HepG2 (cell line): ENCODE results near the gene CARD16. TPM values are rescaled to one million over a fixed set of nuclear protein-coding genes. Genes with fewer than 3 reads are reported as not detected.

Experiments used
- ATF7 ChIP-seq, 2 experiments: fragments of 450-650 bp in 1 of 2; sonication (generic) in 1 of 2; formaldehyde crosslinking in 1 of 2; IDR thresholded peaks; 2 replicates each; pipeline versions ENCODE4 v1.4.0 to v1.6.1; 2016 to 2020; ENCODE audit warnings: antibody characterized with exemption in 1 of 2, mild to moderate bottlenecking in 1 of 2, missing genetic modification reagents in 1 of 2
- CENPX ChIP-seq: sonication (generic); formaldehyde crosslinking; IDR thresholded peaks from 2 replicates; pipeline ENCODE4 v1.9.0; 2021; ENCODE audit warnings: mild to moderate bottlenecking, missing genetic modification reagents, moderate library complexity
- JDP2 ChIP-seq: sonication (generic); formaldehyde crosslinking; IDR thresholded peaks from 2 replicates; pipeline ENCODE4 v1.8.1; 2022; ENCODE audit warnings: missing genetic modification reagents, borderline replicate concordance
- KAT7 ChIP-seq: IDR thresholded peaks from 2 replicates; pipeline ENCODE4 v1.6.1; 2018; ENCODE audit warnings: borderline replicate concordance, missing compliant biosample characterization
- KLF9 ChIP-seq: IDR thresholded peaks from 2 replicates; pipeline ENCODE4 v1.6.1; 2016; ENCODE audit warnings: low read depth
- MLXIP ChIP-seq: sonication (generic); formaldehyde crosslinking; IDR thresholded peaks from 2 replicates; pipeline ENCODE4 v1.9.0; 2021; ENCODE audit warnings: missing genetic modification reagents, borderline replicate concordance
- SRY ChIP-seq: sonication (generic); formaldehyde crosslinking; IDR thresholded peaks from 2 replicates; pipeline ENCODE4 v1.8.0; 2022; ENCODE audit warnings: mild to moderate bottlenecking, missing genetic modification reagents
- TBX3 ChIP-seq: fragments of 450-650 bp; IDR thresholded peaks from 2 replicates; pipeline ENCODE4 v1.6.1; 2017; ENCODE audit warnings: antibody characterized with exemption, mild to moderate bottlenecking, inconsistent platforms, borderline replicate concordance
- U2AF2 ChIP-seq: fragments of 200-400 bp; formaldehyde crosslinking; IDR thresholded peaks from 2 replicates; pipeline ENCODE4 v1.6.1; 2017; ENCODE audit warnings: low read depth, mild to moderate bottlenecking, low read length
- ZFP36L1 ChIP-seq: sonication (generic); formaldehyde crosslinking; IDR thresholded peaks from 2 replicates; pipeline ENCODE4 v1.8.0; 2022; ENCODE audit warnings: mild to moderate bottlenecking, missing genetic modification reagents, moderate library complexity
- ZNF264 ChIP-seq: sonication (generic); formaldehyde crosslinking; IDR thresholded peaks from 2 replicates; pipeline ENCODE4 v1.4.0; 2020; ENCODE audit warnings: missing genetic modification reagents
- ZNF563 ChIP-seq: sonication (generic); formaldehyde crosslinking; IDR thresholded peaks from 2 replicates; pipeline ENCODE4 v1.8.0; 2022; ENCODE audit warnings: mild to moderate bottlenecking, moderate library complexity, missing genetic modification reagents
- ZNF580 ChIP-seq: IDR thresholded peaks from 2 replicates; pipeline ENCODE4 v1.6.1; 2016; ENCODE audit warnings: low read depth, borderline replicate concordance
- ZNF777 ChIP-seq: sonication (generic); formaldehyde crosslinking; IDR thresholded peaks from 2 replicates; pipeline ENCODE4 v1.4.0; 2020; ENCODE audit warnings: missing genetic modification reagents
- polyA plus RNA-seq, 8 experiments: library from polyadenylated mRNA; depleted of rRNA in 3 of 8; stranded (reverse) in 7 of 8; unstranded in 1 of 8; fragments of >200 nt; fragmentation: Illumina TruSeq in 4 of 8; extraction: Trizol in 4 of 8; gene quantifications; 2 replicates each; pipeline versions ENCODE4 v1.2.1 to v1.2.3, GENCODE V29; 2011 to 2016; ENCODE audit warnings: low read depth in 4 of 8, missing spikeins in 1 of 8, mixed read lengths in 1 of 8; ENCODE audit not compliant: insufficient read depth in 1 of 8
- total RNA-seq, 5 experiments: library from RNA; depleted of rRNA; stranded (reverse); fragments of >200 nt; fragmentation: Illumina TruSeq; extraction: Trizol; gene quantifications; 2 replicates each; pipeline ENCODE4 v1.2.3, GENCODE V29; 2016; ENCODE audit warnings: low read depth in 1 of 5
- TF ChIP-seq, protein P1 (sequence below): sonication (generic); formaldehyde crosslinking; IDR thresholded peaks from 2 replicates; pipeline ENCODE4 v1.4.0; 2020; ENCODE audit warnings: mild to moderate bottlenecking, missing genetic modification reagents, borderline replicate concordance
- TF ChIP-seq, protein P2 (sequence below): sonication (generic); formaldehyde crosslinking; conservative IDR thresholded peaks from 2 replicates; pipeline ENCODE4 v1.8.0; 2022; ENCODE audit warnings: missing genetic modification reagents
- TF ChIP-seq, protein P3 (sequence below): IDR thresholded peaks from 2 replicates; pipeline ENCODE4 v1.6.1; 2018; ENCODE audit warnings: missing genetic modification reagents, mild to moderate bottlenecking, missing compliant biosample characterization

The CARD16 gene
- total and polyA plus RNA-seq, 2 of the 13 experiments (the other 11 are each of a cell fraction or from before 2014, with no cell fraction given) = 0.34 TPM; not detected in 1

- TF ChIP-seq, protein P1, sequence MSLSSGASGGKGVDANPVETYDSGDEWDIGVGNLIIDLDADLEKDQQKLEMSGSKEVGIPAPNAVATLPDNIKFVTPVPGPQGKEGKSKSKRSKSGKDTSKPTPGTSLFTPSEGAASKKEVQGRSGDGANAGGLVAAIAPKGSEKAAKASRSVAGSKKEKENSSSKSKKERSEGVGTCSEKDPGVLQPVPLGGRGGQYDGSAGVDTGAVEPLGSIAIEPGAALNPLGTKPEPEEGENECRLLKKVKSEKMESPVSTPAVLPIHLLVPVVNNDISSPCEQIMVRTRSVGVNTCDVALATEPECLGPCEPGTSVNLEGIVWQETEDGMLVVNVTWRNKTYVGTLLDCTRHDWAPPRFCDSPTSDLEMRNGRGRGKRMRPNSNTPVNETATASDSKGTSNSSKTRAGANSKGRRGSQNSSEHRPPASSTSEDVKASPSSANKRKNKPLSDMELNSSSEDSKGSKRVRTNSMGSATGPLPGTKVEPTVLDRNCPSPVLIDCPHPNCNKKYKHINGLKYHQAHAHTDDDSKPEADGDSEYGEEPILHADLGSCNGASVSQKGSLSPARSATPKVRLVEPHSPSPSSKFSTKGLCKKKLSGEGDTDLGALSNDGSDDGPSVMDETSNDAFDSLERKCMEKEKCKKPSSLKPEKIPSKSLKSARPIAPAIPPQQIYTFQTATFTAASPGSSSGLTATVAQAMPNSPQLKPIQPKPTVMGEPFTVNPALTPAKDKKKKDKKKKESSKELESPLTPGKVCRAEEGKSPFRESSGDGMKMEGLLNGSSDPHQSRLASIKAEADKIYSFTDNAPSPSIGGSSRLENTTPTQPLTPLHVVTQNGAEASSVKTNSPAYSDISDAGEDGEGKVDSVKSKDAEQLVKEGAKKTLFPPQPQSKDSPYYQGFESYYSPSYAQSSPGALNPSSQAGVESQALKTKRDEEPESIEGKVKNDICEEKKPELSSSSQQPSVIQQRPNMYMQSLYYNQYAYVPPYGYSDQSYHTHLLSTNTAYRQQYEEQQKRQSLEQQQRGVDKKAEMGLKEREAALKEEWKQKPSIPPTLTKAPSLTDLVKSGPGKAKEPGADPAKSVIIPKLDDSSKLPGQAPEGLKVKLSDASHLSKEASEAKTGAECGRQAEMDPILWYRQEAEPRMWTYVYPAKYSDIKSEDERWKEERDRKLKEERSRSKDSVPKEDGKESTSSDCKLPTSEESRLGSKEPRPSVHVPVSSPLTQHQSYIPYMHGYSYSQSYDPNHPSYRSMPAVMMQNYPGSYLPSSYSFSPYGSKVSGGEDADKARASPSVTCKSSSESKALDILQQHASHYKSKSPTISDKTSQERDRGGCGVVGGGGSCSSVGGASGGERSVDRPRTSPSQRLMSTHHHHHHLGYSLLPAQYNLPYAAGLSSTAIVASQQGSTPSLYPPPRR (CRISPR knock-in tag) = peak; percentile 69; the same call in 1 of the 2 replicates
- TF ChIP-seq ZNF777 (CRISPR knock-in tag) = no peak
- peak; percentile 86 for TF ChIP-seq TBX3
- TF ChIP-seq ZFP36L1 (CRISPR knock-in tag) = no peak
- no peak for TF ChIP-seq CENPX (CRISPR knock-in tag)
- no peak for TF ChIP-seq ZNF264
- TF ChIP-seq ATF7 (IDR thresholded peaks at IDR 0.05) = no peak
- no peak for TF ChIP-seq ATF7 (CRISPR knock-in tag; IDR thresholded peaks at IDR 0.05)
- 0 out of 2 replicates have a peak, but pooled peaks have one; percentile 47 for TF ChIP-seq ZNF580 (CRISPR knock-in tag)
- TF ChIP-seq SRY (CRISPR knock-in tag) = no peak
- TF ChIP-seq, protein P2, sequence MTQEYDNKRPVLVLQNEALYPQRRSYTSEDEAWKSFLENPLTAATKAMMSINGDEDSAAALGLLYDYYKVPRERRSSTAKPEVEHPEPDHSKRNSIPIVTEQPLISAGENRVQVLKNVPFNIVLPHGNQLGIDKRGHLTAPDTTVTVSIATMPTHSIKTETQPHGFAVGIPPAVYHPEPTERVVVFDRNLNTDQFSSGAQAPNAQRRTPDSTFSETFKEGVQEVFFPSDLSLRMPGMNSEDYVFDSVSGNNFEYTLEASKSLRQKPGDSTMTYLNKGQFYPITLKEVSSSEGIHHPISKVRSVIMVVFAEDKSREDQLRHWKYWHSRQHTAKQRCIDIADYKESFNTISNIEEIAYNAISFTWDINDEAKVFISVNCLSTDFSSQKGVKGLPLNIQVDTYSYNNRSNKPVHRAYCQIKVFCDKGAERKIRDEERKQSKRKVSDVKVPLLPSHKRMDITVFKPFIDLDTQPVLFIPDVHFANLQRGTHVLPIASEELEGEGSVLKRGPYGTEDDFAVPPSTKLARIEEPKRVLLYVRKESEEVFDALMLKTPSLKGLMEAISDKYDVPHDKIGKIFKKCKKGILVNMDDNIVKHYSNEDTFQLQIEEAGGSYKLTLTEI (CRISPR knock-in tag) = no peak
- no peak for TF ChIP-seq U2AF2
- TF ChIP-seq KLF9 (CRISPR knock-in tag) = no peak
- TF ChIP-seq JDP2 (CRISPR knock-in tag) = no peak
- 0 out of 2 replicates have a peak, but pooled peaks have one; percentile 22 for TF ChIP-seq KAT7
- TF ChIP-seq, protein P3, sequence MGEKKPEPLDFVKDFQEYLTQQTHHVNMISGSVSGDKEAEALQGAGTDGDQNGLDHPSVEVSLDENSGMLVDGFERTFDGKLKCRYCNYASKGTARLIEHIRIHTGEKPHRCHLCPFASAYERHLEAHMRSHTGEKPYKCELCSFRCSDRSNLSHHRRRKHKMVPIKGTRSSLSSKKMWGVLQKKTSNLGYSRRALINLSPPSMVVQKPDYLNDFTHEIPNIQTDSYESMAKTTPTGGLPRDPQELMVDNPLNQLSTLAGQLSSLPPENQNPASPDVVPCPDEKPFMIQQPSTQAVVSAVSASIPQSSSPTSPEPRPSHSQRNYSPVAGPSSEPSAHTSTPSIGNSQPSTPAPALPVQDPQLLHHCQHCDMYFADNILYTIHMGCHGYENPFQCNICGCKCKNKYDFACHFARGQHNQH = peak; percentile 59; the same call in 1 of the 2 replicates
- no peak for TF ChIP-seq MLXIP (CRISPR knock-in tag)
- no peak for TF ChIP-seq ZNF563
These were observed 50.1 kb downstream of the CARD16 start (continued) for GRCh38 chr11:104995001-104995408.
